HG03460 (cell line): ENCODE data around the gene PRKAB1.

Source experiments
- ATAC-seq: cut with Tn5 transposase; IDR thresholded peaks from one replicate; pipeline ENCODE4 v1.9.1; 2021; ENCODE audit not compliant: unreplicated experiment

Gene PRKAB1

GRCh38 chr12:119660076-119660475, 7.9 kb upstream of the PRKAB1 start:
- no peak for ATAC-seq

GRCh38 chr12:119661882-119662281, 6.1 kb upstream of the PRKAB1 start:
- no peak for ATAC-seq

GRCh38 chr12:119664642-119665041, 3.3 kb upstream of the PRKAB1 start:
- ATAC-seq: no peak

- no peak for ATAC-seq
These were observed 2.6 kb upstream of the PRKAB1 start for GRCh38 chr12:119665164-119665929.

- ATAC-seq: no peak
These were observed 1.6 kb upstream of the PRKAB1 start for GRCh38 chr12:119666226-119666795.

- ATAC-seq: peak; percentile 13
These were observed 895 bp upstream of the PRKAB1 start for GRCh38 chr12:119666900-119667576.

GRCh38 chr12:119668324-119668841, 450 bp downstream of the PRKAB1 start:
- peak; percentile 11 for ATAC-seq

- ATAC-seq: no peak
These were observed 2.0 kb downstream of the PRKAB1 start for GRCh38 chr12:119669744-119670472.

GRCh38 chr12:119671070-119671469, 3.1 kb downstream of the PRKAB1 start:
- ATAC-seq: no peak

- ATAC-seq: no peak
These were observed 4.3 kb downstream of the PRKAB1 start for GRCh38 chr12:119672194-119672593.

- no peak for ATAC-seq
These were observed 5.7 kb downstream of the PRKAB1 start for GRCh38 chr12:119673634-119674033.

GRCh38 chr12:119674560-119674959, 6.6 kb downstream of the PRKAB1 start:
- no peak for ATAC-seq

- no peak for ATAC-seq
These were observed 8.1 kb downstream of the PRKAB1 start for GRCh38 chr12:119676022-119676421.

GRCh38 chr12:119676573-119676972, 8.6 kb downstream of the PRKAB1 start:
- no peak for ATAC-seq

- ATAC-seq: no peak
These were observed 10.5 kb downstream of the PRKAB1 start for GRCh38 chr12:119678459-119678858.

GRCh38 chr12:119679081-119679480, 11.1 kb downstream of the PRKAB1 start:
- ATAC-seq: no peak

GRCh38 chr12:119679490-119679889, 11.6 kb downstream of the PRKAB1 start:
- ATAC-seq: no peak

- ATAC-seq: no peak
These were observed 13.2 kb downstream of the PRKAB1 start for GRCh38 chr12:119681111-119681510.

- ATAC-seq: no peak
These were observed 14.1 kb downstream of the PRKAB1 start for GRCh38 chr12:119681728-119682638.

- ATAC-seq: no peak
These were observed 14.8 kb downstream of the PRKAB1 start for GRCh38 chr12:119682639-119683252.
